ENCODE results near the gene CADM1.

Gene CADM1

DNA sequence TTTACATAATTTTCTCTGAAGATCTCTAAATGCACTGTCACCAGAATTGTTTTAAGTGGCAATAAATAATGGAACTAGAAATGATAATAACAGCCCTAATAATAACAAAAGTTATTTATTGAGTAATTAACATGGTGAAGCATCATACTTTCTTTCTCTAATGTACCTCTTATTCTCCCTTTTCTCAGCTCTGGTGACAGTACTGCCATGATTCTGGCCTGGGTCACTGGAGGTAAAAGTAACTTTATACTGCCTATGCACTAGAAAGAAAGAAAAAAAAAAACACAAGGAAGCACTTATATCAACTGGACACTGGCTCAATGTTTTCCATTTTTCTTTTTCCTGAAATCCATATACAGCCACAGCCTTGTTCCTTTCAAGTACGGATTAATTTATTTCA is 43.7 kb downstream of the CADM1 start:
- no peak for TF ChIP-seq TAF1 (IDR thresholded peaks at IDR 0.05; ENCODE audit: borderline replicate concordance, insufficient read depth, low read length)
- no peak for TF ChIP-seq SIN3A (IDR thresholded peaks at IDR 0.05; ENCODE audit: borderline replicate concordance, insufficient read depth, low read length)
- no peak for TF ChIP-seq REST (IDR thresholded peaks at IDR 0.05; ENCODE audit: insufficient read depth in 1 of 2, low read depth in 2 of 2, low read length in 2 of 2)
- TF ChIP-seq FOXP2 (optimal IDR thresholded peaks at IDR 0.05; ENCODE audit: borderline replicate concordance, extremely low read depth, extremely low read length, insufficient read depth), result no peak
- no peak for TF ChIP-seq POLR2AphosphoS5 (IDR thresholded peaks at IDR 0.05; ENCODE audit: low read depth, low read length)

DNA sequence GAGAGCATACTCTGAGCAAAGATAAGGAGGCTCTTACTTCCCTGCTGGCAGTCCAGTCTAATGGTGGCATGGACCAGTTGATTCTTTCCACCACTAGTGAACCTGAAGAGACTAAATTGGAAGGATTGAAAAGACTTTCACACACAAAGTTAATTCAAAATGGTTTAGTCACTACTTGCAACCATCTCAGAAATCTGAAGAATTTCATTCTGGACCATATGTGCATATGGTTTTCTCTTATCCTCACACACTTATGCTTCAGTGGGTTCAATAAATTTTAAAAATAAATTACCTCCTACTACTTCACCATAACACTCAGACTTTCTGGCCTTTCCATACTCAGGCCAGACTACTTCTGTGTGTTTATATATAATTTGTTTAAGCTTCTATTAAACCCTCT is 44.7 kb downstream of the CADM1 start:
- TF ChIP-seq TAF1 (IDR thresholded peaks at IDR 0.05; ENCODE audit: borderline replicate concordance, insufficient read depth, low read length), result no peak
- TF ChIP-seq SIN3A (IDR thresholded peaks at IDR 0.05; ENCODE audit: borderline replicate concordance, insufficient read depth, low read length), result no peak
- TF ChIP-seq FOXP2 (optimal IDR thresholded peaks at IDR 0.05; ENCODE audit: borderline replicate concordance, extremely low read depth, extremely low read length, insufficient read depth), result no peak
- no peak for TF ChIP-seq REST (IDR thresholded peaks at IDR 0.05; ENCODE audit: insufficient read depth in 1 of 2, low read depth in 2 of 2, low read length in 2 of 2)
- TF ChIP-seq POLR2AphosphoS5 (IDR thresholded peaks at IDR 0.05; ENCODE audit: low read depth, low read length), result no peak

GRCh38 chr11:115458877-115459276 is 45.3 kb downstream of the CADM1 start:
- TF ChIP-seq SIN3A (IDR thresholded peaks at IDR 0.05; ENCODE audit: borderline replicate concordance, insufficient read depth, low read length) (no peak), REST (IDR thresholded peaks at IDR 0.05; ENCODE audit: insufficient read depth in 1 of 2, low read depth in 2 of 2, low read length in 2 of 2) (no peak), FOXP2 (optimal IDR thresholded peaks at IDR 0.05; ENCODE audit: borderline replicate concordance, extremely low read depth, extremely low read length, insufficient read depth) (no peak), TAF1 (IDR thresholded peaks at IDR 0.05; ENCODE audit: borderline replicate concordance, insufficient read depth, low read length) (no peak), POLR2AphosphoS5 (IDR thresholded peaks at IDR 0.05; ENCODE audit: low read depth, low read length) (no peak)

GRCh38 chr11:115456019-115456418 is 48.2 kb downstream of the CADM1 start:
- no peak for TF ChIP-seq REST (IDR thresholded peaks at IDR 0.05; ENCODE audit: insufficient read depth in 1 of 2, low read depth in 2 of 2, low read length in 2 of 2)
- TF ChIP-seq POLR2AphosphoS5 (IDR thresholded peaks at IDR 0.05; ENCODE audit: low read depth, low read length), result no peak
- TF ChIP-seq TAF1 (IDR thresholded peaks at IDR 0.05; ENCODE audit: borderline replicate concordance, insufficient read depth, low read length), result no peak
- TF ChIP-seq SIN3A (IDR thresholded peaks at IDR 0.05; ENCODE audit: borderline replicate concordance, insufficient read depth, low read length), result no peak
- TF ChIP-seq FOXP2 (optimal IDR thresholded peaks at IDR 0.05; ENCODE audit: borderline replicate concordance, extremely low read depth, extremely low read length, insufficient read depth), result no peak

DNA sequence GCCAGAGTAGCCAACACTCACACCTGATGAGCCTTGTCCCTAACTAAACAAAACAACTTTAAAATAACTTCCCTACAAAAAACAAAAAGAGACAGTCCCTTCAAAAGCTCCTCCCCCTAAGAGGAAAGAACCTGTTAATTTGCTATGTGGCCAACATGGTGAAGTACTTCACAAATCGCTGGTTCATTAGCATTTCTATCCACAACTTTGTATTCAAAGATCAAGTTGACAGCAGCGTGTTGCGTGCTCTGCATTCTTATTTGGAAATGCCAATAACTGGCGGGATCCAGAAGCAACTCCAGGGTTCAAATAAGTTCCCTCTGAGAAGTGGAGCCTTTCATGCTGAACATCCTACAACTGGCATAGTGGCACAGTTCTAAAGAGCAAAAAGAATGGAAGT is 48.6 kb downstream of the CADM1 start:
- TF ChIP-seq REST (IDR thresholded peaks at IDR 0.05; ENCODE audit: insufficient read depth in 1 of 2, low read depth in 2 of 2, low read length in 2 of 2) (no peak), FOXP2 (optimal IDR thresholded peaks at IDR 0.05; ENCODE audit: borderline replicate concordance, extremely low read depth, extremely low read length, insufficient read depth) (no peak), SIN3A (IDR thresholded peaks at IDR 0.05; ENCODE audit: borderline replicate concordance, insufficient read depth, low read length) (no peak), POLR2AphosphoS5 (IDR thresholded peaks at IDR 0.05; ENCODE audit: low read depth, low read length) (no peak), TAF1 (IDR thresholded peaks at IDR 0.05; ENCODE audit: borderline replicate concordance, insufficient read depth, low read length) (no peak)

All from PFSK-1 (cell line).